GM13976 (cell line): ENCODE measurements around the gene KCNG1.
A peak's percentile ranks its signal among the peaks of the same experiment; 100 is the strongest.
"Not testable (repeated sequence)": the region's sequence is repeated elsewhere in the genome, so short reads cannot be mapped to it uniquely, and the experiment has no call there.

Source experiments
- DNase-seq: peaks from one replicate; pipeline ENCODE4 v3.0.0; 2012; ENCODE audit warnings: low spot score
- in situ Hi-C: fragments of 300-500 bp; cut with MboI; formaldehyde crosslinking; loops from one replicate; pipeline ENCODE4 v1.12.0; 2022; ENCODE audit warnings: low sequenced_read_pairs, mixed read lengths, inconsistent platforms; ENCODE audit not compliant: unreplicated experiment
- TF ChIP-seq, protein P1 (sequence below): IDR thresholded peaks from 2 replicates; pipeline ENCODE4 v1.5.1; 2012; ENCODE audit warnings: borderline replicate concordance, mild to moderate bottlenecking; ENCODE audit not compliant: insufficient read depth; ENCODE audit errors: extremely low read depth, missing control alignments, control extremely low read depth

Gene KCNG1

GRCh38 chr20:50987493-50988210 is 35.3 kb downstream of the KCNG1 start:
- in situ Hi-C loops, result loop anchor here (10.0 to 25.0 kb wide), 2 partner anchors 317 to 625 kb away; no protein-coding TSS in a partner anchor
- TF ChIP-seq, protein P1, sequence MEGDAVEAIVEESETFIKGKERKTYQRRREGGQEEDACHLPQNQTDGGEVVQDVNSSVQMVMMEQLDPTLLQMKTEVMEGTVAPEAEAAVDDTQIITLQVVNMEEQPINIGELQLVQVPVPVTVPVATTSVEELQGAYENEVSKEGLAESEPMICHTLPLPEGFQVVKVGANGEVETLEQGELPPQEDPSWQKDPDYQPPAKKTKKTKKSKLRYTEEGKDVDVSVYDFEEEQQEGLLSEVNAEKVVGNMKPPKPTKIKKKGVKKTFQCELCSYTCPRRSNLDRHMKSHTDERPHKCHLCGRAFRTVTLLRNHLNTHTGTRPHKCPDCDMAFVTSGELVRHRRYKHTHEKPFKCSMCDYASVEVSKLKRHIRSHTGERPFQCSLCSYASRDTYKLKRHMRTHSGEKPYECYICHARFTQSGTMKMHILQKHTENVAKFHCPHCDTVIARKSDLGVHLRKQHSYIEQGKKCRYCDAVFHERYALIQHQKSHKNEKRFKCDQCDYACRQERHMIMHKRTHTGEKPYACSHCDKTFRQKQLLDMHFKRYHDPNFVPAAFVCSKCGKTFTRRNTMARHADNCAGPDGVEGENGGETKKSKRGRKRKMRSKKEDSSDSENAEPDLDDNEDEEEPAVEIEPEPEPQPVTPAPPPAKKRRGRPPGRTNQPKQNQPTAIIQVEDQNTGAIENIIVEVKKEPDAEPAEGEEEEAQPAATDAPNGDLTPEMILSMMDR, result peak; percentile 75
- DNase-seq, result peak; percentile 75

- in situ Hi-C loops, result loop anchor here (10.0 to 25.0 kb wide), 2 partner anchors 321 to 629 kb away; no protein-coding TSS in a partner anchor
- DNase-seq, result no peak
- TF ChIP-seq, protein P1, result no peak
These were observed 39.6 kb downstream of the KCNG1 start for GRCh38 chr20:50983321-50983720.

GRCh38 chr20:50982363-50982762 is 40.5 kb downstream of the KCNG1 start:
- in situ Hi-C loops, result loop anchor here (10.0 to 25.0 kb wide), 2 partner anchors 322 to 630 kb away; no protein-coding TSS in a partner anchor
- TF ChIP-seq, protein P1, result no peak
- DNase-seq, result no peak

DNA sequence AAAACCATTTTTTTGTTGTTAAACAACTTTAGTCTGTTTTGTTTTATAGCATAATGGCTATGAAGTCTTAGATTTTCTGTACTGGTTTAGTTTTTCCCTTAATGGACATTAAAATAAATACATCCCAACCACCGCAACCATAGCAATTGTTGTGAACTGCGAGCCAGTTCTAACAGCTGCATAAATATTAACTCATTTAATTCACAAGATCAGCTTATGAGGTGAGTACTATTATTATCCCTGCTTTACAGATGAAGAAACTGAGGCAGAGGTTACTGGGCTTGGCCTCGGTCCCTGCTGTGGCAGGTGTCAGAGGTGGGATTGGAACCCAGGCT is 41.2 kb downstream of the KCNG1 start:
- TF ChIP-seq, protein P1, result no peak
- in situ Hi-C loops, result loop anchor here (10.0 to 25.0 kb wide), 2 partner anchors 323 to 631 kb away; no protein-coding TSS in a partner anchor
- no peak for DNase-seq

- DNase-seq, result peak; percentile 84
- in situ Hi-C loops, result loop anchor here (10.0 to 25.0 kb wide), 2 partner anchors 324 to 631 kb away; no protein-coding TSS in a partner anchor
- TF ChIP-seq, protein P1, result peak; percentile 59
These were observed 41.8 kb downstream of the KCNG1 start for GRCh38 chr20:50980851-50981713.

DNA sequence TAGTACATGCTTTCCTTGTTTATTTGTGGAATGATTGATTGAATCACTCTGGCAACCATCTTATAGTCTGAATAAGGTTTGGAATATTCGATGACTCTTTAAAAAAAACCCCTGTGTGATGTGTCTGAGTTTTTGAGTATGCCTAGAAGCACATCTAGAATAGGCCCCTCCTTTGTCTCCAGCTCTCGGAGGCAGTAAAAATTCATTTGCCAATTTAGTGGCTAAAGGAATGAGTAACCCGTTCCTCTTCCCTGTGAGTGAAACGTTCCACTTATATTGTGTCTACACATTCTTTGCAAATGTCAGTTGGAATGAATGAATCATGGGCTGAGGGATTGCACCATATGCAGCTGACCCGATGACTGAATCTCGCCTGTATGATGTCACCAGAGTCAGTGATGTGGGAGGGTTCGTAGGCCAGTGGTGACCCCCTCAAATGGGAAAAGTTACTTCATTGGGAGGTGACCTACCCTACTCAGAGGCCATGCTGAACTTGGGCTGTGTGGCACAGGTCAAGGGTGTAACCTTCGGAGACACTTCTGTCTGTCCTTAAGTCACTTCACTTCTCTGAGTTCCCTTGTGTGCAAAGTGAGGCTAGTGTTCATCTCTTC is 42.7 kb downstream of the KCNG1 start:
- in situ Hi-C loops, result loop anchor here (10.0 to 25.0 kb wide), 2 partner anchors 325 to 632 kb away; no protein-coding TSS in a partner anchor
- TF ChIP-seq, protein P1, result no peak
- DNase-seq, result no peak

DNA sequence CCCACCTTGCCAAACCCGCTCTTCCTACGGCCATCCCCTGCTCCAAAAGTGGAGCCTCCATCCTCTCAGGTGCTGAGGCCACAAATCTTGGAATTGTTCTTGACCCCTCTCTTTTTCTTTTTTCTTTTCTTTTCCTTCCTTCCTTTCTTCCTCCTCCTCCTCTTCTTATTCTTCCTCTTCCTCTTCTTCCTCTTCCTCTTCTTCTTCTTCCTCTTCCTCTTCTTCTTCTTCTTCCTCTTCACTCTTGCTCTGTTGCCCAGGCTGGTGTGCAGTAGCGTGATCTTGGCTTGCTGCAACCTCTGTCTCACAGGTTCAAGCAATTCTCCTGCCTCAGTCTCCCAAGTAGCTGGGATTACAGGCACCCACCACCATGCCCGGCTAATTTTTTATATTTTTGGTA is 44.4 kb downstream of the KCNG1 start:
- not testable (repeated sequence) for DNase-seq
- in situ Hi-C loops, result loop anchor here (25.0 kb wide), 1 partner anchor 634 kb away; no protein-coding TSS in a partner anchor
